LNCAP (cell line): ENCODE results near the gene CAV3.

Experiments used
- CTCF ChIP-seq: fragments of 450-650 bp; IDR thresholded peaks from 2 replicates; pipeline ENCODE4 v1.5.1; 2017; ENCODE audit warnings: mild to moderate bottlenecking

Gene CAV3

GRCh38 chr3:8777201-8777977, 43.8 kb downstream of the CAV3 start:
- no peak for TF ChIP-seq CTCF

DNA sequence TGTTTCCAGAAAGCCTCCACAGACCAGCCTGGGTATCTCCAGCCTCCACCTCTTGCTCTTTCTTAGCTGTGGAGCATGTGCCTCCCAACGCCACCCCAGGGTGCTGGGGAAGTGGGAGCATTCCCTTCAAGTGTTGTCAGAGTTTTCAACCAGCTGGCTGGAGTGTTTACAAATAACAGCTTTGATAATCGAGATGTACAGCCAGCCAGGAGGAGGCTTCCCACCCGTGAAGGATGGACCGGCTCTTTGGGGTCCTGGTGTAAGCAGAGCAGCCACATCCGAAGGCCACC, 44.3 kb downstream of the CAV3 start:
- no peak for TF ChIP-seq CTCF

DNA sequence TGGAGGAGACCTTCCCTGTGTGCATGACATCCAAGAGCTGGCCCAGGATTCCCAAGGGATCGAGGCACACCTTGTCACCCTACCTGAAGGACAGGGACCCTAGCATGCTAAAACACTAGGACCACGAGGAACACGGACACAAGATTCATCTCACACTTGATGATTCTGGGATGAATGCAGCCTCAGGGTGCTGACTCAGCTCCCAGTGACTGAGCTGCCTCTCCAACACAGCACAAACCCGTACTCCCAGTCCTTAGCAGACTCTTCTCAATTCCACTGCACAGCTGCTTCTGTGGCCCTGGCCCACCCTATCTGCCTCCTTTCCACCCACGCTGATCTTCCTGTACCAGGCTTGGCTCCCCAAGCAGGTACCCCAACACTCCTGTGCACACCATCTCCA, 44.9 kb downstream of the CAV3 start:
- no peak for TF ChIP-seq CTCF

DNA sequence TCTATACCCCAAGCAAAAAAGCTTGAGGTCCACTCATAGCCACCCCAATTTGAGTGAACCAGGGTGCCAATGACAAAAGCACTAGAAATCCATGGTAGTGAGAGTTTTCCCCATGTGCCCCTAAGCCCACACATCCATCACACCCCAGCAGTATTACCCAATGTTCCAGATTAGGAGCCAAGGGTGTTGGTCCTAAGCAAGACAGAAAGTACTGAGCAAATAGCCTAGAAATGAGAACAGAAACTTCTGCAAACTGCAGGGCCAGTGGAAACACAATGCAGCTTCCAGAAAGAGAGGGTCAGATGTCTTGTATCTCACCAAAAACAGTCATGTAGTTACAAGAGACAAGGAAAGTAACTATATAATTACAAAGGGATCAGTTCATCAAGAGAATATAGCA, 46.7 kb downstream of the CAV3 start:
- TF ChIP-seq CTCF, result no peak

GRCh38 chr3:8784676-8785435, 51.3 kb downstream of the CAV3 start:
- TF ChIP-seq CTCF, result no peak

DNA sequence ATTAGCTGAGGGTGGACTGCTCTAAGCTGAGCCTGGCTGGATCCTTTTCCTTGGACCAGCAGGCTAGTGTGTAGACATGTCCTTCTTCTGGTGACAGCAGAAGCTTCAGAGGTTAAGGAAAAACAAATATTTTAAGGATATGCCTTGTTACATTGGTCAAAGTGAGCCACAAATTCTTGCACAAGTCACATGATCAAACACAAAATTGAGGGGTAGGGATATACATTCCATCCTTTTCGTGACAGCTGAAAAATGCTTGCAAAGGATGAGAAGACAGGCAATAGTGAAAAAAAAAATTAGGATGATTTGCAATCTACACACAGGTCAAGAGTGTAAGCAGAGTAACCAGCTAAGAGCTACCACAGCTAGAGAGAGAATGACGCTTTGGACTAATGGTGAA, 56.9 kb downstream of the CAV3 start:
- no peak for TF ChIP-seq CTCF

DNA sequence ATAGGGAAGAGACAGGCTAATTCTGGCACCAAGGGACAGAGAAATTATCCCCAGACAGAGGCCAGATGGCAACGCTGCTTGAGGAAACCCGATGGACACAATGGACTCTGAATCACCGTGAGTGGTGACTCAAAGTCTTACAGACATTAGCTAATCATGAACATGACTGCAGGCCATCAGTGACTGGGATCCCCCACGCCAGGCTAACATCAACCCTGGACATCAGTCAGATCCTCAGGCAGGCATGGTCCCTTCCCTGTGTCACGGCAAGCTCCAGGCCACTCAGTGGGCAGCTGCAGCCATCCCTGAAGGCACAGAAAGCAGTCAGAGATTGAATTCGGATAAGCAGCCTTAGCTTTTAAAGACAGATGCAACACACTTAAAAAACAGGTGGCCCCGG, 59.6 kb downstream of the CAV3 start:
- TF ChIP-seq CTCF, result no peak
